ENCODE measurements around the gene CPTP. TPM values are rescaled to one million over a fixed set of nuclear protein-coding genes. Genes with fewer than 3 reads are reported as not detected.
A peak's percentile ranks its signal among the peaks of the same experiment; 100 is the strongest.

CPTP gene
- total and polyA plus RNA-seq, 7 donors: 8.4 to 57.1 (median 21.6) TPM

- intact Hi-C loops (cut with DNase I): no loop called here
- no peak for DNase-seq
- Histone ChIP-seq H3K36me3 (peaks cover 0 to 2% (median 1%) of the 10 kb centered on the region in 4 donors), H3K4me1 (peaks cover 0 to 44% (median 40%) of the 10 kb centered on the region in 4 donors), H3K27ac (peak overlapping the region in 1 of 4 donors; percentile 92), H3K27me3 (no peaks in the 10 kb centered on the region), H3K4me3 (no peak overlapping the region), H3K9me3 (no peaks in the 10 kb centered on the region)
- WGBS, 2 donors: 76 to 85% methylated on average over 31 of the region's 31 CpGs
- TF ChIP-seq EP300 (IDR thresholded peaks at IDR 0.05): no peak
- TF ChIP-seq POLR2A (IDR thresholded peaks at IDR 0.05): no peak
- no peak for TF ChIP-seq CTCF (IDR thresholded peaks at IDR 0.05)
- no peak for TF ChIP-seq POLR2AphosphoS5 (IDR thresholded peaks at IDR 0.05)
These were observed 21.6 kb upstream of the CPTP start for GRCh38 chr1:1302951-1303509.

- Histone ChIP-seq H3K27ac (peak overlapping the region; percentile 69 to 98 (median 87)), H3K4me1 (peaks cover 0 to 47% (median 41%) of the 10 kb centered on the region in 4 donors), H3K27me3 (no peaks in the 10 kb centered on the region), H3K9me3 (no peaks in the 10 kb centered on the region), H3K4me3 (peak overlapping the region in 1 of 4 donors; percentile 98), H3K36me3 (no peaks in the 10 kb centered on the region)
- intact Hi-C loops (cut with DNase I): no loop called here
- DNase-seq: no peak
- TF ChIP-seq CTCF (IDR thresholded peaks at IDR 0.05) (no peak), POLR2A (IDR thresholded peaks at IDR 0.05) (no peak)
- WGBS, 2 donors: 84 to 87% methylated on average over 13 of the region's 13 CpGs
These were observed 20.9 kb upstream of the CPTP start for GRCh38 chr1:1303736-1304135.

GRCh38 chr1:1304331-1305299 lies 20.0 kb upstream of the CPTP start:
- Histone ChIP-seq H3K36me3 (no peaks in the 10 kb centered on the region), H3K4me3 (peak overlapping the region; percentile 25 to 98 (median 79)), H3K9me3 (no peaks in the 10 kb centered on the region), H3K4me1 (peaks cover 0 to 56% (median 49%) of the 10 kb centered on the region in 4 donors), H3K27me3 (no peaks in the 10 kb centered on the region), H3K27ac (peak overlapping the region; percentile 69 to 98 (median 87))
- WGBS, 2 donors: 36 to 41% methylated on average over 29 of the region's 29 CpGs
- intact Hi-C loops (cut with DNase I): loop anchor here (5.0 kb wide), 1 partner anchor 187 kb away; the partner anchor contains the start of gene C1orf159
- TF ChIP-seq CTCF (IDR thresholded peaks at IDR 0.05) (no peak), POLR2A (IDR thresholded peaks at IDR 0.05) (no peak), EP300 (IDR thresholded peaks at IDR 0.05) (peak in 2 of 4 donors; percentile 39 to 75), POLR2AphosphoS5 (IDR thresholded peaks at IDR 0.05) (peak in 3 of 4 donors; percentile 40 to 68 (median 62))
- peak; percentile 96 for DNase-seq

- Histone ChIP-seq H3K27ac (peak overlapping the region; percentile 69 to 98 (median 87)), H3K4me3 (peak overlapping the region; percentile 25 to 98 (median 79)), H3K9me3 (no peaks in the 10 kb centered on the region), H3K4me1 (peaks cover 0 to 62% (median 56%) of the 10 kb centered on the region in 4 donors), H3K36me3 (peaks cover 0 to 8% (median 2%) of the 10 kb centered on the region in 4 donors), H3K27me3 (no peaks in the 10 kb centered on the region)
- TF ChIP-seq POLR2A (IDR thresholded peaks at IDR 0.05) (no peak), EP300 (IDR thresholded peaks at IDR 0.05) (no peak), POLR2AphosphoS5 (IDR thresholded peaks at IDR 0.05) (peak in 3 of 4 donors; percentile 9 to 31 (median 19))
- 9 to 14% methylated on average over 25 of the region's 25 CpGs for WGBS, 2 donors
- intact Hi-C loops (cut with DNase I): loop anchor here (5.0 kb wide), 1 partner anchor 188 kb away; the partner anchor contains the start of gene C1orf159
- DNase-seq: peak; percentile 92
These were observed 19.1 kb upstream of the CPTP start for GRCh38 chr1:1305300-1306069.
